Stimulated activated CD8-positive, alpha-beta memory T cell treated with anti-CD3 and anti-CD28 coated beads, Interleukin-12 subunit alpha, Interleukin-12 subunit beta, amount 100 ng/mL, for 24 hours (primary cell): ENCODE measurements around the gene NLRX1.
"Not testable (repeated sequence)": the region's sequence is repeated elsewhere in the genome, so short reads cannot be mapped to it uniquely, and the experiment has no call there.

ENCODE experiments used
- DNase-seq: peaks from one replicate; pipeline ENCODE4 v3.0.0-alpha.2; 2020; ENCODE audit errors: extremely low read depth

The NLRX1 gene

GRCh38 chr11:119207415-119207960 lies 39.0 kb downstream of the NLRX1 start:
- DNase-seq, result no peak

- no peak for DNase-seq
Observed at GRCh38 chr11:119209186-119209585, 40.7 kb downstream of the NLRX1 start.

GRCh38 chr11:119210050-119210449 lies 41.5 kb downstream of the NLRX1 start:
- no peak for DNase-seq

DNA sequence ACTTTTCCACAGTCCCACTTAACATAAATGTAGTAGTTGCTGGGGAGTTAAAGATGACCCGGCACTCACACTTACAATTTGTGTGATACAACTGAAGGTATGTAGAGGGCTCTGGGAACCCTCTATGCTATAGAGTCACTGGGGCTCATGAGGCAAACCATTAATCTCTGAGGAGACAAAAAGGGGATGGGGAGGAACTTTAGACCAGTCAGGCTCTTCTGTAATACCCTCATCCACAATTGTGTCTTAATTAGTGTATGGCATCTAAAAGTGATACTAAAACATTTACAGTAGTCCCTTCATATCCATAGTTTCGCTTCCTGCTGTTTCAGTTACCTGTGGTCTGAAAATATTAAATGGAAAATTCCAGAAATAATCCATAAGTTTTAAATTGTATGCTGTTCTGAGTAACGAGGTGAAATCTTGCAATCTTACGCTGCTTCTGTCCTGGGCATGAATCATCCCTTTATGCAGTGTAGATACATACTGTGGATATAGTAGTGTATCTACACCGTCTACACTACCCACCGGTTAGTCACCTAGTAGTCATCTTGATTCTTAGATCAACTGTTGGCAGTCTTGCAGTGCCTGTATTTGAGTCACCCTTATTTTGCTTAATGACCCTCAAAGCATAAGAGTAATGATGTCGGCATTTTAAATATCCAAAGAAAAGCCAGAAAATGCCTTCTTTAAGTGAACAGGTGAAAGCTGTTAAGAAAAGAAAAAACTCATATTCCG lies 49.8 kb downstream of the NLRX1 start:
- DNase-seq, result peak; percentile 9

DNA sequence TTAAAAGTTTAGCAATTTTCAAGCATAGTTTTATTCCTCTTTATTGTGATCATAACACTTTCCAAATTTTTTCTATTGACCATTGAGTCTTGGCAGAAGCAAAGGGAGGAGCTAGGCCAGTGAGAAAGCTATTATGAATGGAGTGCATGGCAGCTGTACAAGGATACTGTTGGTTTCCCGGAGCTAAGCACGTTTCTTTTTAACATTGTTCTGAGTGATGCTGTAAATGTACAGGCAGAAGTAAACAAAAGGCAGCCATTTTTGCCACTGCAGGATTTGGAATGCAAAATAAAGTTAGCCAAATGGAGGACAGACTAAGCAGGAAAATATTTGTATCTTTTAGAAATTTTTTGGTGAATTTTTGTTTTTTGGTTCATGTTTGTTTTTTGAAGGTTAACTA lies 53.8 kb downstream of the NLRX1 start:
- DNase-seq, result no peak

DNA sequence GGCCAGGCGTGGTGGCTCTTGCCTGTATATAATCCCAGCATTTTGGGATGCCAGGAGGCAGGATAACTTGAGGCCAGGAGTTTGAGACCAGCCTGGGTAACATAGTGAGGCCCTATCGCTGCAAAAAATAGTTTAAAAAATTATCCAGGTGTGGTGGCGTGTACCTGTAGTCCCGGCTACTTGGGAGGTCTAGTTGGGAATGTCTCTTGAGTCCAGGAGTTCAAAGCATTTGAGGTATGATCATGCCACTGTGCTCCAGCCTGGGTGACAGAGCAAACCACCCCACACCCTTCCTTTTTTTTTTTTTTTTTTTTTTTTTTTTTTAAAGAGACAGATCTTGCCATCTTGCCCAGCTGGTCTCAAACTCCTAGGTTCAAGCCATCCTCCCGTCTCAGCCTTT lies 54.4 kb downstream of the NLRX1 start:
- DNase-seq, result no peak

DNA sequence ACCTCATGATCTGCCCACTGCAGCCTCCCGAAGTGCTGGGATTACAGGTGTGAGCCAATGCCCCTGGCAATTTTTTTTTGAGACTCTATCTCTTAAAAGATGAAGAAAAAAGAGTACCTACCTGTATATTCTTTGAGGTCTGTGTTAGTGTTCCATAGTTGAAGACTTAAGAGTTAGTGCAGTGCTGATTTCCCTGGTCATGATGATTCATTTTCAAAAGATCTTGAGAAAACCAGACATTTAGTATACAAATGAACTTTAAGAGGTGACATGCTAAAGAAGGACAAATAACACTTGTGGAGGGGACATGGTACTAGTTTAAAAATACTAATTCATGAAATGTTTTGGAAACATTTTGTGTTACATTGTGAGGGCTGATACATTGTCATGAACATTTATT lies 55.3 kb downstream of the NLRX1 start:
- no peak for DNase-seq

GRCh38 chr11:119228535-119229287 lies 60.2 kb downstream of the NLRX1 start:
- not testable (repeated sequence) for DNase-seq

DNA sequence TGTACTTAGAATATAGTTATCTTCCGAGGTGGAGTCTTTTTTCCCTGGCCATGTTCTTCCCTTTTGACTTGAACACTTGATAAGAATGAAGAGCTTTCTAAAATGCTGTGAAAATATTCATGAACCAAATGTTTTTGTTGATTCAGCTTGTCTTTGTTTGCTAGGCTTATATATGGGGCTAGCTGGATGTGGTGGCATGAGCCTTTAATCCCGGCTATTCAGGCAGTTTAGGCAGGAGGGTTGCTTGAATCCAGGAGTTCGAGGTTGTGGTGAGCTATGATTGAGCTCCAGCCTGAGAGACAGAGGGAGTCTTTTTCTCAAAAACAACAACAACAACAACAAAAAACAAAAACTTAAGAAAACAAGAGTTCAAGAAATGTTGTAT lies 60.8 kb downstream of the NLRX1 start:
- no peak for DNase-seq

- DNase-seq, result no peak
Observed at GRCh38 chr11:119229741-119230140, 61.2 kb downstream of the NLRX1 start.
